H1 (cell line): Measurements from ENCODE around the gene CEP95. TPM values are rescaled to one million over a fixed set of nuclear protein-coding genes. Genes with fewer than 3 reads are reported as not detected.

ENCODE experiments used
- BRCA1 ChIP-seq: IDR thresholded peaks from 2 replicates; pipeline ENCODE4 v1.6.1; 2012; ENCODE audit warnings: low read depth, low read length, improper control_type of control experiment
- CHD2 ChIP-seq: IDR thresholded peaks from 2 replicates; pipeline ENCODE4 v1.6.1; 2012; ENCODE audit warnings: low read length, improper control_type of control experiment
- EP300 ChIP-seq, 2 experiments: IDR thresholded peaks; 1 replicate in 1 of 2; 2 replicates in 1 of 2; pipeline ENCODE4 v1.6.1; 2011 to 2012; ENCODE audit warnings: low read depth in 2 of 2, low read length in 2 of 2, mild to moderate bottlenecking in 2 of 2, borderline replicate concordance in 1 of 2, inconsistent platforms in 1 of 2, moderate library complexity in 1 of 2
- PHF8 ChIP-seq: fragments of 200-600 bp; sonication (generic); conservative IDR thresholded peaks from 2 replicates; pipeline ENCODE4 v1.7.1; 2012; ENCODE audit warnings: low read depth, mild to moderate bottlenecking, inconsistent platforms, low read length, moderate library complexity
- USF2 ChIP-seq: IDR thresholded peaks from 2 replicates; pipeline ENCODE4 v1.6.1; 2011; ENCODE audit warnings: low read length, improper control_type of control experiment
- polyA plus RNA-seq, 7 experiments: library from polyadenylated mRNA; depleted of rRNA in 3 of 7; stranded (reverse) in 5 of 7; unstranded in 2 of 7; fragments of >200 nt in 5 of 7; fragments of 200-250 nt in 2 of 7; gene quantifications; 1 replicate in 5 of 7; 2 replicates in 1 of 7; 4 replicates in 1 of 7; pipeline versions ENCODE4 v1.2.1 to v1.2.3, GENCODE V29; 2011 to 2013; ENCODE audit warnings: missing spikeins in 2 of 7, mixed read lengths in 2 of 7
- total RNA-seq: library from RNA; stranded (reverse); fragmentation: NEBNext Ultra II Directional; extraction: Animal tissue kit (Norgen Biotek cat#: 25700); gene quantifications from 2 replicates; pipeline ENCODE4 v1.2.1, GENCODE V29; 2021

CEP95 gene
- total and polyA plus RNA-seq, 2 of the 8 experiments (the other 6 are each of a cell fraction or from before 2014, with no cell fraction given) = 22.3 to 51.5 TPM

GRCh38 chr17:64505340-64506200 lies 1.2 kb upstream of the CEP95 start (continued):
- TF ChIP-seq PHF8 (peak; percentile 86; the same call in 1 of the 2 replicates), CHD2 (no peak), BRCA1 (no peak), USF2 (no peak), EP300 (IDR thresholded peaks at IDR 0.05; ENCODE audit: borderline replicate concordance in 1 of 2, low read depth in 2 of 2, low read length in 2 of 2) (peak in 1 of 2 experiments; percentile 58; a peak in 1 of 3 replicates)
